ENCODE results near the gene IQGAP2. TPM values are rescaled to one million over a fixed set of nuclear protein-coding genes. Genes with fewer than 3 reads are reported as not detected.

Gene IQGAP2
- total RNA-seq, 4 donors from 2014 or later: 22.6 to 63.9 (median 28.3) TPM

GRCh38 chr5:76457674-76458485 is 54.8 kb downstream of the IQGAP2 start:
- ATAC-seq (ENCODE audit: low FRiP score) (no peak), DNase-seq (ENCODE audit: low spot score) (no peak)
- no peak for TF ChIP-seq CTCF (IDR thresholded peaks at IDR 0.05)

GRCh38 chr5:76458486-76458830 is 55.4 kb downstream of the IQGAP2 start:
- no peak for ATAC-seq (ENCODE audit: low FRiP score)
- no peak for TF ChIP-seq CTCF (IDR thresholded peaks at IDR 0.05)
- DNase-seq (ENCODE audit: low spot score): no peak

DNA sequence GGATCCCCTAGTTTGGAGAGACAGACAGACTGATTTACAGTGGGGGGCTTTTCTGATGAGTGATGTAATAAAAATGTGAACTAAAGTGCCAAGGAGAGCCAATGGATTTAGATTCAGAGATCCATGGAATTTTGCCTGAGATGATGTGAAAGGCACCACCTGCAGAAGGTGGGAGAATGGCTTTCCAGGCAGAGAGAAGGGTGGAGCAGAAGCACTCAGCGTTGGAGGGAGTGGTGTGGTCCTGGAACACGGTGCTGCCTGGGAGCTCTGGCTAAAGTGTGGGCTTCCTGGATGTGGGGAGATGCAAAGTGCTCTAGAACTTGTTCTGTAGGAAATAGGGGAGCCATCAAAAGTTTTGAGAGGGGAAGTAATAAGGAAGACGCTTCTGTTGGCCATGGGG is 57.0 kb downstream of the IQGAP2 start:
- no peak for ATAC-seq (ENCODE audit: low FRiP score)
- no peak for TF ChIP-seq CTCF (IDR thresholded peaks at IDR 0.05)
- no peak for DNase-seq (ENCODE audit: low spot score)

- no peak for TF ChIP-seq CTCF (IDR thresholded peaks at IDR 0.05)
- ATAC-seq (ENCODE audit: low FRiP score) (no peak), DNase-seq (ENCODE audit: low spot score) (no peak)
Measured at GRCh38 chr5:76462097-76462667, 59.1 kb downstream of the IQGAP2 start.

DNA sequence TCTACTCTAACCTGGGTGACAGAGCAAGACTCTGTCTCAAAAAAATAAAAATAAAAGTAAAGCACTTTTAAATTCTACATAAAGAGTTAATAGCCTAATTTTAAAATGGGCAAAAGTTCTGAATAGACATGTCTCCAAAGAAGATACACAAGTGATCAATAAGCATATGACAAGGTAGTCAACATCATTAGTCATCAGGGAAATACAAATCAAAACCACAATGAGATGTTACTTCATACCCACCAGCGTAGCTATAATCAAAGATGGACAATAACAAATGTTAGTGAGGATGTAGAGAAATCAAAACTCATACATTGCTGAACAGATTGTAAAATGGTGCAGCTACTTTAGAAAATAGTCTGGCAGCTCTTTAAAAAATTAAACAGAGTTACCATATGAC is 64.1 kb downstream of the IQGAP2 start:
- no peak for DNase-seq (ENCODE audit: low spot score)
- TF ChIP-seq CTCF (IDR thresholded peaks at IDR 0.05): no peak
- ATAC-seq (ENCODE audit: low FRiP score): no peak

DNA sequence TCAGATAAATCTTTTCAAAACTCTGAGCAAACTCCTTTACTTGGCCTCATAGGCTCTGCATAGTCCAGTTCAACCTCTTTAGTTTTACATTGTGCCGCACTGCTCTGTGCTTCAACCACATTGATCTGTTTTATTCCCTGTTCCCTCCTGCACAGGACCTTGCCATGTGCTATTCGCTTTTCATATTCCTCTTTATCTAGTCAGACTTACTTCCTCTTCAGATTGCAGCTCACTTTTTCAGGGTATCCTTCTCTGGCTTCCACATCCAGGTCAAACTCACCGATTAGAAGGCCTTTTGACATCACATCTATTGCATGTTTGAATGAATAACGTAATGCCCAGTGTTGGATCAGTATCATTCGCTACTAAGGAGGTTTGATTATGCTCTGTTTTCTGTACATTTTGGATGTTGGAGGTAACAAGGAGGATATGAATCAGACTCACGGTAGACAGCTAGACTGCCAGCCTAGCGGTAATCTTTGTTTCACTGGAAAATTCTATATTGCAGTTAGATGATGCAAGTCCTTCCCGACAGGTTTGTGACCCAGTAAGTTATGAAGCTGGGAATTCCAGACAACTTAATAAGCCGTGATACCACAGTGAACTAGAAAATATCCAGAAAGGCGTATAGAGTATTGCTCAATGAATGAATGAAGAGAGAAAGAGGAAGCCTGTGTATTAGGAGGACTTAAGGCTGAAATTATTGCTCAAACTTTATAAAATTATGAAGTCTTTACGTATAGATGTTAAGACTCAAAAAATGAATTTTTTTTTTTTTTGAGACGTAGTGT is 65.7 kb downstream of the IQGAP2 start:
- no peak for ATAC-seq (ENCODE audit: low FRiP score)
- DNase-seq (ENCODE audit: low spot score): no peak
- no peak for TF ChIP-seq CTCF (IDR thresholded peaks at IDR 0.05)

All from omental fat pad (tissue), 4 donors.